ENCODE results near the gene MAD2L1BP. TPM values are rescaled to one million over a fixed set of nuclear protein-coding genes. Genes with fewer than 3 reads are reported as not detected.
"Not testable (repeated sequence)": the region's sequence is repeated elsewhere in the genome, so short reads cannot be mapped to it uniquely, and the experiment has no call there.

The MAD2L1BP gene
- total RNA-seq, 2 donors from 2014 or later: 14.8 to 17.4 TPM

- 77 to 81% methylated on average over 3 of the region's 3 CpGs for WGBS, 2 donors
- no peaks in the 10 kb centered on the region for H3K27me3 ChIP-seq
- intact Hi-C loops (cut with DNase I): no loop called here
- TF ChIP-seq, protein P1, sequence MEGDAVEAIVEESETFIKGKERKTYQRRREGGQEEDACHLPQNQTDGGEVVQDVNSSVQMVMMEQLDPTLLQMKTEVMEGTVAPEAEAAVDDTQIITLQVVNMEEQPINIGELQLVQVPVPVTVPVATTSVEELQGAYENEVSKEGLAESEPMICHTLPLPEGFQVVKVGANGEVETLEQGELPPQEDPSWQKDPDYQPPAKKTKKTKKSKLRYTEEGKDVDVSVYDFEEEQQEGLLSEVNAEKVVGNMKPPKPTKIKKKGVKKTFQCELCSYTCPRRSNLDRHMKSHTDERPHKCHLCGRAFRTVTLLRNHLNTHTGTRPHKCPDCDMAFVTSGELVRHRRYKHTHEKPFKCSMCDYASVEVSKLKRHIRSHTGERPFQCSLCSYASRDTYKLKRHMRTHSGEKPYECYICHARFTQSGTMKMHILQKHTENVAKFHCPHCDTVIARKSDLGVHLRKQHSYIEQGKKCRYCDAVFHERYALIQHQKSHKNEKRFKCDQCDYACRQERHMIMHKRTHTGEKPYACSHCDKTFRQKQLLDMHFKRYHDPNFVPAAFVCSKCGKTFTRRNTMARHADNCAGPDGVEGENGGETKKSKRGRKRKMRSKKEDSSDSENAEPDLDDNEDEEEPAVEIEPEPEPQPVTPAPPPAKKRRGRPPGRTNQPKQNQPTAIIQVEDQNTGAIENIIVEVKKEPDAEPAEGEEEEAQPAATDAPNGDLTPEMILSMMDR (IDR thresholded peaks at IDR 0.05): no peak
- TF ChIP-seq POLR2A (IDR thresholded peaks at IDR 0.05): no peak
- ATAC-seq (no peak), DNase-seq (no peak)
- H3K27ac ChIP-seq: no peak overlapping the region
- peaks cover 5% of the 10 kb centered on the region for H3K4me1 ChIP-seq
- H3K9me3 ChIP-seq: no peaks in the 10 kb centered on the region
- no peak overlapping the region for H3K4me3 ChIP-seq
- no peaks in the 10 kb centered on the region for H3K36me3 ChIP-seq (replicated peaks in 1 of 2; ENCODE audit: insufficient read depth in 1 of 2, low read depth in 2 of 2)
Measured at GRCh38 chr6:43647613-43648012, 12.0 kb downstream of the MAD2L1BP start.

GRCh38 chr6:43648248-43648647 lies 12.6 kb downstream of the MAD2L1BP start:
- Histone ChIP-seq H3K27ac (no peak overlapping the region), H3K4me3 (no peak overlapping the region), H3K27me3 (no peaks in the 10 kb centered on the region), H3K4me1 (peaks cover 5% of the 10 kb centered on the region), H3K9me3 (no peaks in the 10 kb centered on the region), H3K36me3 (replicated peaks in 1 of 2; ENCODE audit: insufficient read depth in 1 of 2, low read depth in 2 of 2) (no peaks in the 10 kb centered on the region)
- intact Hi-C loops (cut with DNase I): no loop called here
- WGBS, 2 donors: 86 to 93% methylated on average over 2 of the region's 2 CpGs
- no peak for DNase-seq
- no peak for ATAC-seq
- TF ChIP-seq, protein P1 (IDR thresholded peaks at IDR 0.05): no peak
- TF ChIP-seq POLR2A (IDR thresholded peaks at IDR 0.05): no peak

DNA sequence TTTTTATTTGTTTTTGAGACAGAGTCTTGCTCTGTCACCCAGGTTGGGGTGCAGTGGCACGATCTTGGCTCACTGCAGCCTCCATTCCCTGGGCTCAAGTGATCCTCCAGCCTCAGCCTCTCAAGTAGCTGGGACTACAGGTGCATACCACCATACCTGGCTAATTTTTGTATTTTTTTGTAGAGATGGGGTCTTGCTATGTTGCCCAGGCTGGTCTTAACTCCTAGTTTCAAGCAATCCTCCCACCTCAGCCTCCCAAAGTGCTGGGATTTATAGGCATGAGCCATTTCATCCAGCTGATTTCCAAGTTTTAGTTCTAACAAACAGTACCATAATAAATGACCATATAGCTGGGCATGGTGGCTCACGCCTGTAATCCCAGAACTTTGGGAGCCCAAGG lies 17.2 kb downstream of the MAD2L1BP start:
- DNase-seq; H3K27ac ChIP-seq; H3K36me3 ChIP-seq (replicated peaks in 1 of 2; ENCODE audit: insufficient read depth in 1 of 2, low read depth in 2 of 2); H3K27me3 ChIP-seq; H3K4me1 ChIP-seq; H3K9me3 ChIP-seq; intact Hi-C loops (cut with DNase I); H3K4me3 ChIP-seq; ATAC-seq: not testable (repeated sequence)
- 71 to 83% methylated on average over 2 of the region's 2 CpGs for WGBS, 2 donors

DNA sequence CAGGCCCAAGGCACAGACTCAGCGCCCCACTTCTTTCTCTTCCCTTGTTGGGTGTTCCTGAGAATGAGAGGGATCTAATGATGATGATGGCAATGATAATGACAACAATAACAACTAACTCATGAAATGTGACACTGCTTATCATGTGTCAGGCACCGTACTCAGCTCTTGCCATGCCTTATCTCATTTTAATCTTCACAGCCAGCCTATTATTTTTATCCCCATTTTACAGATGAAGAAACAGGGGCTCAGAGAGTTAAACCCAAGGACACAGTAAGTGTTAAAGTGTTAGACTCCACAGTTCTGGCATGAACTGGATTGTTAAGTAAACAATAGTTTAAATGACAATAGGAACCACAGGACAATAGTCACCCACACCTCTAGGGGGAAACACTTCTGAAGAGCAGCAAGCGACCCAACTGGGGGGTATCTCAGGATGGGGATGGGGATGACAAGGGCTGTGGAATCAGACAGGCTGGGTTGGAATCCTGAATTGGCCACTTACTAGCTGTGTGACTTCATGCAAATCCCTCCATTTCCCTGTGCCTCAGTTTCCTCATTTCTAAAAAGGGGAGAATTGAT lies 21.7 kb downstream of the MAD2L1BP start:
- no peak for ATAC-seq
- no peaks in the 10 kb centered on the region for H3K9me3 ChIP-seq
- intact Hi-C loops (cut with DNase I): no loop called here
- no peak overlapping the region for H3K27ac ChIP-seq
- DNase-seq: no peak
- H3K27me3 ChIP-seq: no peaks in the 10 kb centered on the region
- 89 to 91% methylated on average over 3 of the region's 3 CpGs for WGBS, 2 donors
- no peak for TF ChIP-seq POLR2A (IDR thresholded peaks at IDR 0.05)
- TF ChIP-seq, protein P1 (IDR thresholded peaks at IDR 0.05): no peak
- no peaks in the 10 kb centered on the region for H3K36me3 ChIP-seq (replicated peaks in 1 of 2; ENCODE audit: insufficient read depth in 1 of 2, low read depth in 2 of 2)
- no peak overlapping the region for H3K4me3 ChIP-seq
- H3K4me1 ChIP-seq: no peaks in the 10 kb centered on the region

GRCh38 chr6:43658161-43658560 lies 22.5 kb downstream of the MAD2L1BP start:
- TF ChIP-seq POLR2A (IDR thresholded peaks at IDR 0.05): no peak
- TF ChIP-seq, protein P1 (IDR thresholded peaks at IDR 0.05): no peak
- DNase-seq (no peak), ATAC-seq (no peak)
- no peaks in the 10 kb centered on the region for H3K9me3 ChIP-seq
- no peaks in the 10 kb centered on the region for H3K4me1 ChIP-seq
- no peaks in the 10 kb centered on the region for H3K27me3 ChIP-seq
- intact Hi-C loops (cut with DNase I): no loop called here
- no peak overlapping the region for H3K4me3 ChIP-seq
- no peak overlapping the region for H3K27ac ChIP-seq
- WGBS, 2 donors: 84 to 87% methylated on average over 9 of the region's 9 CpGs
- no peaks in the 10 kb centered on the region for H3K36me3 ChIP-seq (replicated peaks in 1 of 2; ENCODE audit: insufficient read depth in 1 of 2, low read depth in 2 of 2)

DNA sequence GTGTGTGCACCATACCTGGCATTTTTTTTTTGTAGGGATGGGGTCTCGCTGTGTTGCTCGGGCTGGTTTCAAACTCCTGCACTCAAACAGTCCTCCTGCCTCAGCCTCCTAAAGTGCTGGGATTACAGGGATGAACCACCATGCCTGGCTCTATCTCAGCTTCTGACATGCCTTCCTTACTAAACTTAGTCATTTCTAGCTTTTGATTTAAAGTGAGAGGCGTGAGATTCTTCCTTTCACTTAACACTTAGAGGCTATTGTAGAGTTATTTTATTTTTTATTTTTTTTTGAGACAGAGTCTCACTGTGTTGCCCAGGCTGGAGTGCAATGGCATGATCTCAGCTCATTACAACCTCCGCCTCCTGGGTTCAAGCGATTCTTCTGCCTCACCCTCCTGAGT lies 27.3 kb downstream of the MAD2L1BP start:
- H3K9me3 ChIP-seq; H3K4me3 ChIP-seq; ATAC-seq; DNase-seq; H3K27ac ChIP-seq; H3K36me3 ChIP-seq (replicated peaks in 1 of 2; ENCODE audit: insufficient read depth in 1 of 2, low read depth in 2 of 2); H3K27me3 ChIP-seq: not testable (repeated sequence)
- 81 to 87% methylated on average over 5 of the region's 5 CpGs for WGBS, 2 donors
- peaks cover 13% of the 10 kb centered on the region for H3K4me1 ChIP-seq
- intact Hi-C loops (cut with DNase I): loop anchor here (10.0 kb wide), 1 partner anchor 102 kb away; no protein-coding TSS in a partner anchor
